ENCODE results near the gene TIMP1.

DNA sequence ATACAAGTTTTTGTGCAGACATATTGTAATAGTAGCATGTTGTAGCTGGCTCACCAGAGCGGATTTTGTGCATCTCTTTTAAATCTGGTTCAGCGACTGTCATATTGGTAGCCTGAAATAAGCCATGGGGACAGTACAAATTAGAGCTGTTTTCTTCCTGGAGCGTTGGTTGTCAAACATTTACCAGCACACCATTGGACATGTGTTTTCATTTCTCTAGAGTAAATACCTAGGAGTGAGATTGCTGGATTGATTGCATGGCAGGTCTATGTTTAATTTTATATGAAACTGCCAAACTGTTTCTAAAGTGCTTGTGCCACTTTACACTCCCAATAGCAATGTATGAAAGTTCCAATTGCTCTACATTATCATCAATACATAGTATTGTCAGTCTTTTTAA lies 23.8 kb upstream of the TIMP1 start:
- TF ChIP-seq, protein P1, sequence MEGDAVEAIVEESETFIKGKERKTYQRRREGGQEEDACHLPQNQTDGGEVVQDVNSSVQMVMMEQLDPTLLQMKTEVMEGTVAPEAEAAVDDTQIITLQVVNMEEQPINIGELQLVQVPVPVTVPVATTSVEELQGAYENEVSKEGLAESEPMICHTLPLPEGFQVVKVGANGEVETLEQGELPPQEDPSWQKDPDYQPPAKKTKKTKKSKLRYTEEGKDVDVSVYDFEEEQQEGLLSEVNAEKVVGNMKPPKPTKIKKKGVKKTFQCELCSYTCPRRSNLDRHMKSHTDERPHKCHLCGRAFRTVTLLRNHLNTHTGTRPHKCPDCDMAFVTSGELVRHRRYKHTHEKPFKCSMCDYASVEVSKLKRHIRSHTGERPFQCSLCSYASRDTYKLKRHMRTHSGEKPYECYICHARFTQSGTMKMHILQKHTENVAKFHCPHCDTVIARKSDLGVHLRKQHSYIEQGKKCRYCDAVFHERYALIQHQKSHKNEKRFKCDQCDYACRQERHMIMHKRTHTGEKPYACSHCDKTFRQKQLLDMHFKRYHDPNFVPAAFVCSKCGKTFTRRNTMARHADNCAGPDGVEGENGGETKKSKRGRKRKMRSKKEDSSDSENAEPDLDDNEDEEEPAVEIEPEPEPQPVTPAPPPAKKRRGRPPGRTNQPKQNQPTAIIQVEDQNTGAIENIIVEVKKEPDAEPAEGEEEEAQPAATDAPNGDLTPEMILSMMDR (conservative IDR thresholded peaks at IDR 0.05; ENCODE audit: low read depth in 2 of 2) = no peak
- TF ChIP-seq EZH2 (IDR thresholded peaks at IDR 0.05; ENCODE audit: low read depth, unreplicated experiment) = no peak
- TF ChIP-seq, protein P2, sequence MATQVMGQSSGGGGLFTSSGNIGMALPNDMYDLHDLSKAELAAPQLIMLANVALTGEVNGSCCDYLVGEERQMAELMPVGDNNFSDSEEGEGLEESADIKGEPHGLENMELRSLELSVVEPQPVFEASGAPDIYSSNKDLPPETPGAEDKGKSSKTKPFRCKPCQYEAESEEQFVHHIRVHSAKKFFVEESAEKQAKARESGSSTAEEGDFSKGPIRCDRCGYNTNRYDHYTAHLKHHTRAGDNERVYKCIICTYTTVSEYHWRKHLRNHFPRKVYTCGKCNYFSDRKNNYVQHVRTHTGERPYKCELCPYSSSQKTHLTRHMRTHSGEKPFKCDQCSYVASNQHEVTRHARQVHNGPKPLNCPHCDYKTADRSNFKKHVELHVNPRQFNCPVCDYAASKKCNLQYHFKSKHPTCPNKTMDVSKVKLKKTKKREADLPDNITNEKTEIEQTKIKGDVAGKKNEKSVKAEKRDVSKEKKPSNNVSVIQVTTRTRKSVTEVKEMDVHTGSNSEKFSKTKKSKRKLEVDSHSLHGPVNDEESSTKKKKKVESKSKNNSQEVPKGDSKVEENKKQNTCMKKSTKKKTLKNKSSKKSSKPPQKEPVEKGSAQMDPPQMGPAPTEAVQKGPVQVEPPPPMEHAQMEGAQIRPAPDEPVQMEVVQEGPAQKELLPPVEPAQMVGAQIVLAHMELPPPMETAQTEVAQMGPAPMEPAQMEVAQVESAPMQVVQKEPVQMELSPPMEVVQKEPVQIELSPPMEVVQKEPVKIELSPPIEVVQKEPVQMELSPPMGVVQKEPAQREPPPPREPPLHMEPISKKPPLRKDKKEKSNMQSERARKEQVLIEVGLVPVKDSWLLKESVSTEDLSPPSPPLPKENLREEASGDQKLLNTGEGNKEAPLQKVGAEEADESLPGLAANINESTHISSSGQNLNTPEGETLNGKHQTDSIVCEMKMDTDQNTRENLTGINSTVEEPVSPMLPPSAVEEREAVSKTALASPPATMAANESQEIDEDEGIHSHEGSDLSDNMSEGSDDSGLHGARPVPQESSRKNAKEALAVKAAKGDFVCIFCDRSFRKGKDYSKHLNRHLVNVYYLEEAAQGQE (IDR thresholded peaks at IDR 0.05; ENCODE audit: unreplicated experiment) = no peak
- TF ChIP-seq POLR2AphosphoS5 (IDR thresholded peaks at IDR 0.05; ENCODE audit: low read depth) = no peak
- TF ChIP-seq ZNF331 (CRISPR knock-in tag; IDR thresholded peaks at IDR 0.05; ENCODE audit: low read depth) = no peak
- TF ChIP-seq JUNB (IDR thresholded peaks at IDR 0.05; ENCODE audit: unreplicated experiment) = no peak
- TF ChIP-seq NANOG (IDR thresholded peaks at IDR 0.05; ENCODE audit: borderline replicate concordance) = no peak
- no peak for TF ChIP-seq CREB1 (CRISPR knock-in tag; IDR thresholded peaks at IDR 0.05; ENCODE audit: low read depth)
- TF ChIP-seq ZNF114 (CRISPR knock-in tag; IDR thresholded peaks at IDR 0.05) = no peak
- TF ChIP-seq EZH2phosphoT487 (IDR thresholded peaks at IDR 0.05; ENCODE audit: unreplicated experiment) = no peak

Measured in GM23338 (cell line).